Activated T-cell treated with anti-CD3 and anti-CD28 coated beads, Interleukin-2, amount 50 U/mL, for 1 hour (primary cell): ENCODE results near the gene VWC2.

Experiments
- DNase-seq: peaks from one replicate; pipeline ENCODE4 v3.0.0-alpha.2; 2020

VWC2 gene

DNA sequence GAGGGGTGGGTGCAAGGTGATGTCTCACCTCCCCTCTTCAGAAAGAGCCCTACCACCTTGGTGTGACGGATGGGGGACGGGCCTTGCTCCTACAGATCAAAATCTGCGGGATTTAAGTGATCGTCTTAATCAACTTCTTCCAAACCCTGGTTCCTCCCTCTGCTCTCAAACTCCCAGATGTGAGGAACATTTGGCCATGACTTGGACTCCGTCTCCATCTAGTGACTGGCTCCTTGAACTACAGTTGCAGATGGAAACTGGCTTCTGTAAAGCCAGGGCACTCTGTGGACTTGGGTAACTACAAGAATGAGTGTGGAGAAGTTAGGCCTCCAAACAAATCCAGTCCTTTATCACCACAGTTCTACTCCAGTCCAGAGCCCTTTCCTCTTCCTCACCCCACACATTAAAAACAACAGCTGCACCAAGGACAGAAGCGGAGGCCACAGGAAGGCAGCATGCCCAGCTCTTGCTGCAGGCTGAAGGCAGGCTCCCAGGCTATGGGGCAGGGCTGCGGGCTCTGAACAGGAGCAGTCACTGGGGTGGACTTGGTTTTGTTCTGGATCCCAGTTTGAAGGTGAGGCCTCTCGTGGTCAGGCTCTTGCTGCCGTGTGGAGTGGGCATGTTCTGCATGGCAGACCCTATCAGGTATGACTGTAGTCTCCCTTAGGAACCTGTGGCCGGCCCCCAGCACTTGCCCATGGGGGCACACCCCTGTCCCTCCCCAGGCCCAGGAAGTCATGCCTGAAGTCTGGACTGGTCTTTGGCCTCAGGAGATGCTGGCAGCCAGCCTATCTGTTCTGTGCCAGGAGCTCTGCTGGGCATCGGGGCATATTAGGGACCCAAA is 79.4 kb downstream of the VWC2 start:
- no peak for DNase-seq

DNA sequence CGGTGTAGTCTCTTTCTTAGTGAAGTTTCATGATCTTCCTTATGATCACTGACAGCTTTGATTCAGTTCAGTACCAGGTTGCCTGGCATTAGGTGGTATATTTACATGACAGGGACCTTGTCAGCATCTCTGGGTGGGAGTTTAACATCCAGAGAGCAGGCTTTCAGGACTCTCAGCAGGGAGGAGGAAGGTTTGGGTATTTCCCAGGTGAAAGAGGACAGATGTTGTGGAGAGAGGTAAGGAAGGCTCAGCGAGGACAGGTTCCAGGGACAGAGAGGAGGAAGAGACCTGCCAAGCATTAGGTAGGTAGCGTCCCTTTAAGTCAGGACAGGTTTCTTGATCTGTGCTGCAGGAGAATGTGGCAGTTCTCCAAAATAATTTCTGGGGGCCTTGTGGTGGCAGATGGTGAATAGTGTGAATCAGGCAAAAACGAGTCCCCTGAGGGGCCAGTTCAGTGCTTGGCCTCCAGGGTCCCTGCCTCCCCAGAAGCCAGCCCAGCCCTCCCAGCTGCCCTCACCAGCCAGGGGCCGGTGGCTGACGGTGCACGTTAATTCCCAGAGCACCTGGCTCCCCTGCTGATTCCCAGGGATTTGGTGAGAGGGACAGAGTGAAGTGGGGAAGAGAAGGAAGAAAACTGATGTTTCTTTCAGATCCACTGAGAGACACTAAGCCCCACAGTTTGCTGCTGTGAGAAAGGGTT is 82.0 kb downstream of the VWC2 start:
- DNase-seq, result no peak

DNA sequence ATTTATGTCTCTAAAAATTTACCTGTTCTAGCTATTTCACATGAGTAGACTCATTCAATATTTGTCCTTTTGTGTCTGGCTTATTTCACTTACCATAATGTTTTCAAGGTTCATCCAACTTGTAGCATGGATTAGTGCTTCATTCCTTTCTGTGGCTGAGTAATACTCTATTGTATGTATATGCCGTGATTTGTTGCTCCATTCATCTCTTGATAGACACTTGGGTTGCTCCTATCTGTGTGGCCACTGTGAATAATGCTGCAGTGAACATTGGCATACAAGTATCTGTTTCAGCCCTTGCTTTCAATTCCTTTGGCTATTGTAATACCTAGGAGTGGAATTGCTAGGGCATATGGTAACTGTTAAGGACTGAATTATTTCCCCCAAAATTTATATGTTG is 86.9 kb downstream of the VWC2 start:
- no peak for DNase-seq

DNA sequence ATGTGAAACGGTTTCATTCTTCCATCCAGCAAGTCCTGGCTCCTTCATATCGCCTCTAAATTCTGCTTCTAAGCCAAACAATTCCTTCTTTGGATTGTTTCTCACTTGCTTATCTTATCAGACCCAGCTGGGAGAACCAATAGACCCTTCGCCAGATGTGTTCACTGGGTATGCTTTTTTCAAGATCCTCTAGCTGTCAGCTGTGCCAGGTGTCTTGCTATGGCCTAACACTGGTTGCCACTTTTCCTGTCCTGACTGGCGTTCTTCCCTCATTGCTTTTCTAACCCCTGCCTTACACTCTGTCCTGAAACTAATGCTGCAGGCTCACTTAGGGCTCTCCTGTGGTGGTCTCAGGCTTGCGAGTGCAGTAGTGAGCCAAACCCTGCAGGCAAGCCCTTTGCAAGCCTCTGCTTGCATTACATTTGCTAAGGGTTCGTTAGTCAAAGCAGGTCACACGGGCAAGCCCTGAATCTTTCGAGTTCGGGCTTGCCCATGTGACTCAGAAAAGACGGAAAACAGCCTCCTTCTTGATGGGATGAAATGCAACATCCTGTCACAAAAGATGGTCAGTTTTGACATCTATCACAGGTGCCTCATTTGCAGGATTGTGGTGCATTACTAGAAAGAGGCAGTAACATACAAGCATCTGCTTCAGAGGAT is 92.8 kb downstream of the VWC2 start:
- no peak for DNase-seq

DNA sequence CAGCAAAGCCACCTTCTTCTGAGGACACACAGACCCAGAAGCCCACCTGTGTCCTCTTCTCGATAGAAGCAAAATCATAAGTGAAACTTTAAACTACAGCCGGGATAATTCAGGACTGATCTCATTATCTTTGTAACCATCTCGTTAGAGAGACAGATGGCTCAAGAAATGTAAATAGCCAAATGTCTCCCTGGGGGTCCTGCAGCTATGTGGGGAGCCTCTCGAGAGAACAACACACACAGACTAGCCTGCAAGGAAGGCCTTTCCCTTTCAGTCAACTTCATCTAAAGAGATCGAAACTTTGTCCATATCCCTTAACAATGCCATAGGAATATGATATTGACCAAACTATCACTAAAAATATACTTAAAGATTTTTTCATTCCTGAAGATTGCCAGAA is 93.5 kb downstream of the VWC2 start:
- no peak for DNase-seq

DNA sequence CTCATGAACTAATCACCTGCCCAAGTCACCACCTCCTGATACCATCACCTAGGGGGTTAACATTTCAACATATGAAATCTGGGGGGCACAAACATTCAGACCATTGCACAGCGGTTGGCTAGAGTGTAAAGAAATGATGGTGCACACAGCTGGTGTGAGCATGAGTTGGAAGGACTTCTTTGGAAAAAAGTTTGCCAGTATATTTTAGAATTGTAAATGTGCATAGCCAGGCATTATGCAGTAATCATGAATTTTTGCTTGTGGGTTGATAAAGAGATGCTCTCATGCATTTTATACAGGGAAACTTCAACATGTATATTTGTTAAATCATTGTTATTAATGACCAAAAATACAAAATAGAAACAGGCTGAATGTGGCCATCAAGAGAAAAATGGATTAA is 100.0 kb downstream of the VWC2 start:
- no peak for DNase-seq

DNA sequence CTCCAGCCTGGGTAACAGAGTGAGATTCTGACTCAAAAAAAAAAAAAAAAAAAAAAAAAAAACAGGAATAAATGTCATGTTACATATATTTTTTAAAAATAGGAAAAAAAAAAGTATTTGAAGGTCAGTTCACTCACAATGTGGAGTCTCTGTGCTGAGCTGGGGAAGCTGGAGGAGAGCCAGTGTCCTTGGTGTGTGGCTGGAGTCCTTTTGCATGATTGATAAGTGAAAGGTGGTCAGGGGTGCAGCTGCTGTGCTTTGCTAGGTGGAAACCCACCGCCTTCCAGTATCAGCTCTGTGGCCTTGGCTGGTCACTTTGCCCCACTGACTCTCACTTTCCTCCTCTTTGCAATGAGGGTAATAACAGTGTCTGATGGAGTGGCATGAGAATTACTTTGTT is 101.9 kb downstream of the VWC2 start:
- no peak for DNase-seq

DNA sequence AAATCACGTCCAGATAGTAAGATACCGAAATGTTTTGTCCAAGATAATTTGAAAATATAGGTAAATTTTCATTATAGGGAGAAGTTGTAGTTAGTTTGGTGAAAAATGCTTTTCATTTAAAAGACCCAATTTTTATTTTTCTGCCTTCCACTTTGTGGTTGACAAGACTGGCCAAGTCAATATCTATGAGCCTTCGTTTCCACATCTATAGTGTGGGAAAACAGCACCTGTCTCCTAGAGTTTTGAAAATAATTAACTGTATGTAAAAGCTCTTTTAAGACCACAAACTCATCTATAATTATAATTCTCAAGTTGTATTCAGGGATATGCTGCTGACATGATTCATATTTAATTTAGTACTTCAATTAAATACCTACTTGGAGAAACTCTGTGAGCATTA is 102.8 kb downstream of the VWC2 start:
- DNase-seq, result no peak

DNA sequence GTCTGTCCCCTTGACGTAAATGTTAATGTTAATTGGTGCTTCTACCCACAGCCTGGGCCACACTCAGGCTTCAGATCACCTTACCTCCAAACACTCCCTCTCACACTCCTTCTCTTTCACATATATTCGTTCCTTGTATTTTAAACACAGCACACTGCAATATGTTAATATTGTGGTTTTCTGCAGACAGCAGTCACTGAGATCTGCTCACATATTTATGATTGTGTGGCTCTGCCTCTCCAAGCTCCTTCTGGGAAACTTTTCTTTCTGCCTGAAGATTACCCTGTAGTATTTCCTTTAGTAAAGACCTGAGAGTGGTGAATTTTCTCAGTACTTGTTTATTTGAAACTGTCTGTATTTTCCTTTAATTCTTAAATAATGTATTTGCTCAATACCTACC is 104.7 kb downstream of the VWC2 start:
- DNase-seq, result no peak

DNA sequence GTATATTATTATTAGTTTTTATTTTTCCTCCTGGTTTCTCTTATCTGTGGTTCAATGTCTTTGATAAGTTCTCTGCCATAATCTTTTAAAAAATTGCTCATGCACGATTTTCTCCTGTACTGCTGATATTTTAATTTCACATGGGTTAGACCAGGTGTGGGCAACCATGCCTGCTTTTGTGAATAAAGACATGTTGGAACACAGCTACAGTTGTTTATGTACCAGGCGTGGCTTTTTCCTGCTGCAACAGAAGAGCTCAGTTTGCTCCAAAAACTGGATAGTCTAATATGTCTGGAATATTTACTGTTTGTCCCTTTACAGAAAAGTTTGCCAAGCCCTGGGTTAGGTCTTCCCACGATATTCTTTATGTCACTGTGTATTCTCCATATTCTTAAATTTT is 105.2 kb downstream of the VWC2 start:
- no peak for DNase-seq

DNA sequence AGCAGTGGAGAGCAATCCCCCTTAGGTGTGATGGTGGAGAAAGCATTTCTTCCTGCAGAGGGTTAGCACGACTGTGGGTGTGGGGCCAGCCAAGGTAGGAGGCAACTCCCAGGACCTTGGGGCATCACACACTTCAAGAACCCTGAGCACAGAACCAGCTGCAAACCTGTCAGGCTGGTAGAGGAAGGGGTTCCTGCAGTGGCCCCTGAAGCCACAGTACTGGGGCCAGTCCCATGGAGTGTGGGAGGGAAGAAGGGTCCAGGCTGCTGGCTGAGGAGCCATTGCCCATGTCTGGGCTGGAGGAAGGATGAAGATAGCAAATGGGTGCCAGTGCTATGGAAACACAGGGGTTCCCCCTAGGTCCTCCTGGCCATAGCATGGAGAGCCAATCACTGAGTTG is 110.5 kb downstream of the VWC2 start:
- no peak for DNase-seq

DNA sequence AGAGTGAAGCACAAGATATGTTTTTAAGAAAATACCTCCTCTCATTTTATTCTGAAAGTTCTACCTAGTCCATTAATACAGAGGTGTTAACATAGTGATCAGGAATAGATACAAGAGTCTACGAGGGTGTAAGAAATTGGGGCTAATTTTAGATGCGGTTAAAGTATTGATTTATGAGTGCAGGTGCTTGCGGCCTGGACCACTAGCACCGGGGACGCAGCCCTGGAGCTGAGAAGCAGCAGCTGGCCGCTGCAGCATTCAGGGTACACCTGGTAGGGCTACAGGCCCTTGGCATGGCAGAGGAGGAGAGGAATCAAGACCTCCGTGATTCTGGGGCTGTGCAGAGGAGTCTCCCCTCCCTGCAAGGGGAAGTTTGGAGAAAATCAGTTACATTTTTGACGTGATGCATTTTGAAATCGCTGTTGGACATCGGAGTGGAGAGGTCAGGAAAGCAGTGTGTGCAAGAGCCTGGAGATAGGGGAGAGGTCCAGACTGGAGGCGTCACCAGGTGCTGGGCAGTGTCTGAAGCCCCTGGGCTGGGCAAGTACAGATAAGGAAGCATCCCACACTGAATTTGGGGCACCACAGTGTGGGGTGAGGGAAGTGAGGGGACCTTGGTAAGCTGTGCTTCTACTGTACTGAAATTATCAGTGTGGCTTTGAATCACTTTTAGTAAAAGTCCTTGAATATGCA is 112.3 kb downstream of the VWC2 start:
- DNase-seq, result no peak

DNA sequence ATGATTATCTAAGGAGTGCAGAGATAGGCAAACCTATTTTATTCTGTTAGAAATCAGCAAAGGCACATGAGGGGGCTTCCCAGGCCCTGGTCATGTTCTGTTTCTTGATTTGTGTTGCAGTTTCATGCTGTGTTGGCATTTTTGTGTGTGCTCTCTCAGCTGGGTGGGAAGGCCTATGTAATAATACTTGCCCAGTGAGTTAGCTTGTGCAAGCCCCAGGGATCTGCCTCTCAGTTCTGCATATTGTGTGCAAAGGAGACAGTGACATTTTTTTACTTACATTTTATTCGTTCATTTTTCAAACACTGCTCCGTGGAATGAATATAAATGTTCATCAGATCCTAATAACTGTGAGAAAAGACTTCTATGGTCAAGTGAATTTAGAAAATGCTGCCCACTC is 119.0 kb downstream of the VWC2 start:
- no peak for DNase-seq

DNA sequence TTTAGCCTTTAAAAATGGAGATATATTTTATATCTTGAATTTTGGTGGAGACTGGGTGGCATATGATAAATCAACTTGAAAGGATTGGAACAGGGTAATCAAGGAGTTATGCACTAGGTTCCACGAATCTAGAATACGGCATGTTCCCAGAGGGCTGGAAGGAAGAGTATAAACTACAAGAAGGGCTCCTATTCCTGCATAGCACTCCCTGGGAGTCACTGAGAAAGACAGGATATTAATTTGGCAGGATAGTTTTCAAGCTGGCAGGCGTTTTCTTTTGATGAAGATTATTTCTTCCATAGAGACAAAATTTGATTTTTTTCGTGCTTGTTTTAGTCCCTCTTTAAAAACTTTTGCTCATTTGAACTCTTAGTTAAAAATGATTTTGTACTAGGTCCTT is 119.7 kb downstream of the VWC2 start:
- no peak for DNase-seq

DNA sequence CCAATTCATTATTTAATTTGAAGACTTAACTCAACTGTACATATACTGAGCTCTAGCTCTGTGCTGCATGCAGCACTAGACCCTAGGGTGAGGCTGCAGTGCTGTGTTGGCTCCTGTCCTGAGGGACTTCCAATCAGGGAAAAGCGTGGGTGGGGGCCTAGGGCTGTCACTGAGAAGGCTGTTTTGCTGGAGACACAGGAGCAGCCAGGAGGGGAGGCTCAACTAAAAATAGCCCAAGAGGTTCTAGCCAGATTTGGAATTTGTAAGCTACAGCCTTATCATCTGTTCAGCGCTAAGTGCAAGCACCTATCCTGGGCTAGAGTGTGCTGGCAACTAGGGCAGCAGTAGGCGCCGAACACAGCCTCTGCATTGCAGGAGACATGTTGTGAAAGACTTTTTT is 121.1 kb downstream of the VWC2 start:
- DNase-seq, result no peak

DNA sequence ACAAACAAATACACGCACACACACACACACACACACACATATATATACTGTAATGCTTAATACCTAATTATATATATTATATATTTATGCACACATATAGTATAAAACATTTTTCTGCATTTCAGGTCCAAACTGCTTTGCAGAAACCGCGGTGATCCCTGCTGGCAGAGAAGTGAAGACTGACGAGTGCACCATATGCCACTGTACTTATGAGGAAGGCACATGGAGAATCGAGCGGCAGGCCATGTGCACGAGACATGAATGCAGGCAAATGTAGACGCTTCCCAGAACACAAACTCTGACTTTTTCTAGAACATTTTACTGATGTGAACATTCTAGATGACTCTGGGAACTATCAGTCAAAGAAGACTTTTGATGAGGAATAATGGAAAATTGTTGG is 138.5 kb downstream of the VWC2 start:
- DNase-seq, result no peak

DNA sequence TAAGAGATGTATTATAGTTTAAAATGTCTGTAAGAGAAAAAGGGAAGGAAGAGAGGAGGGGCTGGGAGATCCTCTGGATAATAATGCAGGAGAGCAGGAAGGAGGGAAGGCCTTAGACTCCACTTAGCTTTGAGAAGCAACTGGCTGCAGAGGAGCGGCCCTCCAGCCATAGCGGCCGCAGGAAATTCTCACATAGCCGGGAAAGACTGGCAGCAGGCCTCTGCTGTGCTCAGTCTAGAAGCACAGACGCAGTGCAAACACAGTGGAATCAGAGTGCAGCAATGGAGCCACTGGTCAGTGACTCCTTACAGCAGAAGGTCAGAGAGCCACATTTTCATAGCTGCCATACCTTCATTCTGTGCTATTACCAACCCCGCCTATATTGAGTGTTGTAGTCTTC is 153.3 kb downstream of the VWC2 start:
- DNase-seq, result no peak

DNA sequence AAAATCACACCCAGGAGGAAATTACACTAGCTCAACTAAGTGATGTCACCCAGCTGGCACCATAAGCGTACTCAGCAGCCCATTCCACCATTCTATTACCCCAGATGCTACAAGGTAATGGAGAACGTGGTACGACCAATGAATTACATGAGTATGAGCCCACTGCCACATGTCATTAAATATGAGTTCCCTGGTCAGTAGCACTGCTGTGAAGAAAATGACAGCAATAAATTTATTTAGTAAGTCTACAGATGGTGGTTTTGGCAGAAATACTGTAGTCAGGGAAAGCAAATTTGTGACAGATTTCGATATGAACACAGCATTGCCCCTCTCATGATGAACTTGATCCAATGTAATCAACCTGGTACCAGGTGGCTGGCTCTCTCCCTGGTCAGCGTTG is 154.2 kb downstream of the VWC2 start:
- no peak for DNase-seq

DNA sequence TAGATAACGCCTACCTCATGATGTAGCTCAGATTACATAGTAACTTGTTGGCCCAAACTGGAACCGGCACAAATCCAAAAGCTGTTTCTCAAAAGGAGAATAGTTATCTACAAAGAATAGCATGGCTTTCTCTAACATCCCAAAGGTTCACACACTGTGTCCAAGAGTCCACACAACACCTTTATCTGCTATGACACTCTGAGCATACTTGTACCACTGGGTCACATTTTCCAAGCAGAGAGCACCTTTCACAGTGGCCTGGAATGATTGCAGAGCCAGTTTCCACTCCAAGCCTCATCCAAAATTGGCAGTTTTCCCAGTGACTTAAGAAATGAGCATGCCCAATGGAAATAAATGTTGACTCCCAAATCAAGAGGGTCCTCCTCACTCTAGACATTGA is 155.3 kb downstream of the VWC2 start:
- DNase-seq, result no peak

DNA sequence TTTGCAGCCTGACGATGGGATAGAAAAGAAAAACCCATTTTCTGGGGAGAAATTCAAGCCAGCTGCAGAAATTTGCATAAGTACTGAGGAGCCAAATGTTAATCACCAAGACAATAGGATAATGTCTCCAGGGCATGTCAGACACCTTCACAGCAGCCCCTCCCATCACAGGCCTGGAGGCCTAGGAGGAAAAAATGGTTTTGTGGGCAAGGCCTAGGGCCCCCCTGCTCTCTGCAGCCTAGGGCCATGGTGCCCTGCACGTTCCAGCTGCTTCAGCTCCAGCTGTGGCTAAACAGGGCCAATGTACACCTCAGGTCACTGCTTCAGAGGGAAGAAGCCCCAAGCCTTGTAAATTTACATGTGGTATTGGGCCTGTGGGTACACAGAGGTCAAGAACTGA is 158.2 kb downstream of the VWC2 start:
- DNase-seq, result no peak

DNA sequence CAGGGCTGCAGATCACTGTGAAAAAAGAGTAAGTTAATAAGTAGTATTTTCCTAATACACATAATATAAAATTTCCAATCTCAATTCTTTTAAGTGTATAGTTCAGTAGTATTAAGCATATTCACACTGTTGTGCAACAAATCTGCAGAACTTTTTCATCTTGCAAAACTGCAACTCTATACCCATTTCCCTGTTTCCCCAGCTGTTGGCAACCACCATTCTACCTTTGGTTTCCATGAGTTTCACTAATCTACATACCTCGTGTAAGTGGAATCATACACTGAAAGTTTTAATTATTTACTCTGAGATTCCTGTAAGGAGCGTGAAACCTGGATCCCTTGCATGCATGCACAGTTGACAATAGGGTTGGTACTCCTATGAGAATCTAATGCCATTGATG is 164.2 kb downstream of the VWC2 start:
- no peak for DNase-seq
